SK-N-SH treated with all-trans-retinoic acid at 6 μM for 48 hours (cell line): ENCODE data around the gene CASQ2.

Source experiments
- ATAC-seq: fragments of 200-7000 bp; cut with Tn5 transposase; 3 replicates; pipeline ENCODE4 v1.9.1; 2020; ENCODE audit warnings: mild to moderate bottlenecking, moderate library complexity
- ARNTL ChIP-seq: fragments of 450-650 bp; formaldehyde crosslinking; IDR thresholded peaks from 2 replicates; pipeline ENCODE4 v1.5.0; 2020; ENCODE audit warnings: low read depth, mild to moderate bottlenecking, moderate library complexity, borderline replicate concordance
- BACH2 ChIP-seq: fragments of 250-450 bp; sonication (Bioruptor Pico); IDR thresholded peaks from 2 replicates; pipeline ENCODE4 v1.9.0; 2021; ENCODE audit warnings: mild to moderate bottlenecking, borderline replicate concordance
- CSDC2 ChIP-seq: fragments of 250-450 bp; sonication (Bioruptor Pico); IDR thresholded peaks from 2 replicates; pipeline ENCODE4 v1.5.0; 2020; ENCODE audit warnings: mild to moderate bottlenecking, moderate library complexity
- ESRRG ChIP-seq: fragments of 250-450 bp; sonication (Bioruptor Pico); IDR thresholded peaks from 2 replicates; pipeline ENCODE4 v1.6.1; 2021; ENCODE audit warnings: mild to moderate bottlenecking
- GLIS3 ChIP-seq: fragments of 250-450 bp; sonication (Bioruptor Pico); IDR thresholded peaks from 2 replicates; pipeline ENCODE4 v1.5.0; 2020; ENCODE audit warnings: mild to moderate bottlenecking, moderate library complexity
- ISL1 ChIP-seq: fragments of 250-450 bp; sonication (Bioruptor Pico); IDR thresholded peaks from 2 replicates; pipeline ENCODE4 v2.1.2; 2022; ENCODE audit warnings: mild to moderate bottlenecking, moderate library complexity
- OSR1 ChIP-seq: fragments of 250-450 bp; sonication (Bioruptor Pico); IDR thresholded peaks from 2 replicates; pipeline ENCODE4 v1.8.0; 2022; ENCODE audit warnings: moderate library complexity, mild to moderate bottlenecking, inconsistent platforms
- PPARA ChIP-seq: fragments of 250-450 bp; sonication (Bioruptor Pico); IDR thresholded peaks from 2 replicates; pipeline ENCODE4 v1.5.0; 2020; ENCODE audit warnings: mild to moderate bottlenecking, borderline replicate concordance
- TCF4 ChIP-seq: fragments of 250-450 bp; sonication (Bioruptor Pico); IDR thresholded peaks from 2 replicates; pipeline ENCODE4 v1.8.0; 2021; ENCODE audit warnings: mild to moderate bottlenecking, moderate library complexity, borderline replicate concordance
- TOX ChIP-seq: fragments of 250-450 bp; sonication (Bioruptor Pico); IDR thresholded peaks from 2 replicates; pipeline ENCODE4 v1.8.0; 2021; ENCODE audit warnings: mild to moderate bottlenecking, moderate library complexity, borderline replicate concordance
- ZC3H10 ChIP-seq: fragments of 250-450 bp; sonication (Bioruptor Pico); IDR thresholded peaks from 2 replicates; pipeline ENCODE4 v1.5.1; 2021; ENCODE audit warnings: mild to moderate bottlenecking, moderate library complexity
- ZFP3 ChIP-seq: fragments of 250-450 bp; sonication (Bioruptor Pico); IDR thresholded peaks from 2 replicates; pipeline ENCODE4 v1.5.0; 2020; ENCODE audit warnings: mild to moderate bottlenecking, moderate library complexity
- ZFP30 ChIP-seq: fragments of 450-650 bp; formaldehyde crosslinking; IDR thresholded peaks from 2 replicates; pipeline ENCODE4 v1.5.0; 2022; ENCODE audit warnings: mild to moderate bottlenecking, moderate library complexity
- ZNF565 ChIP-seq: fragments of 450-650 bp; formaldehyde crosslinking; conservative IDR thresholded peaks from 2 replicates; pipeline ENCODE4 v1.5.0; 2020; ENCODE audit warnings: low read depth, mild to moderate bottlenecking, moderate library complexity
- ZNF70 ChIP-seq: fragments of 450-650 bp; formaldehyde crosslinking; IDR thresholded peaks from 2 replicates; pipeline ENCODE4 v1.5.0; 2020; ENCODE audit warnings: mild to moderate bottlenecking, moderate library complexity
- ZNF8 ChIP-seq: fragments of 450-650 bp; formaldehyde crosslinking; IDR thresholded peaks from 2 replicates; pipeline ENCODE4 v1.5.0; 2020; ENCODE audit warnings: mild to moderate bottlenecking, moderate library complexity
- TF ChIP-seq, protein P1 (sequence below): fragments of 250-450 bp; sonication (Bioruptor Pico); IDR thresholded peaks from 2 replicates; pipeline ENCODE4 v1.5.1; 2020; ENCODE audit warnings: low read depth, mild to moderate bottlenecking, moderate library complexity
- TF ChIP-seq, protein P2 (sequence below): fragments of 250-450 bp; sonication (Bioruptor Pico); IDR thresholded peaks from 2 replicates; pipeline ENCODE4 v1.5.1; 2021; ENCODE audit warnings: mild to moderate bottlenecking, moderate library complexity
- TF ChIP-seq, protein P3 (sequence below): fragments of 250-450 bp; sonication (Bioruptor Pico); IDR thresholded peaks from 2 replicates; pipeline ENCODE4 v1.8.0; 2021; ENCODE audit warnings: low read depth, mild to moderate bottlenecking, moderate library complexity, borderline replicate concordance
- TF ChIP-seq, protein P4 (sequence below): fragments of 250-450 bp; sonication (Bioruptor Pico); IDR thresholded peaks from 2 replicates; pipeline ENCODE4 v1.5.0; 2020; ENCODE audit warnings: mild to moderate bottlenecking, moderate library complexity

The CASQ2 gene

DNA sequence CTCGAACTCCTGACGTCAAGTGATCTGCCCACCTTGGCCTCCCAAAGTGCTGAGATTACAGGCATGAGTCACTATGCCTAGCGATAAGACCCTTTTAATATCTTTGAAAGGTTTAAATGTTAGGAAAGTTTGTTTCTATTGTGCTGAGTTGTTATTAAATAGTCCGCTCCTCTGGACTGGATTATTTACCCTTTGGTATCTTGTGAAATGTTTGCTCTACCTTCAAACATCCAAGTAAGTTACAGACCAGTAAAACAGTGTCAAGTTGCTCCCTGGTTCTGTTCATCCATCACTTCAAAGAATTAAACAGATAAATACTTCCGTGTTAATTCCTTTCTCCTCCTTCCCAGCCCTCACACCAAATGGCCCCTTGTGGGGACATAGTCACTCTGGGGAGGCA is 44.8 kb downstream of the CASQ2 start:
- no peak for ATAC-seq
- TF ChIP-seq, protein P1, sequence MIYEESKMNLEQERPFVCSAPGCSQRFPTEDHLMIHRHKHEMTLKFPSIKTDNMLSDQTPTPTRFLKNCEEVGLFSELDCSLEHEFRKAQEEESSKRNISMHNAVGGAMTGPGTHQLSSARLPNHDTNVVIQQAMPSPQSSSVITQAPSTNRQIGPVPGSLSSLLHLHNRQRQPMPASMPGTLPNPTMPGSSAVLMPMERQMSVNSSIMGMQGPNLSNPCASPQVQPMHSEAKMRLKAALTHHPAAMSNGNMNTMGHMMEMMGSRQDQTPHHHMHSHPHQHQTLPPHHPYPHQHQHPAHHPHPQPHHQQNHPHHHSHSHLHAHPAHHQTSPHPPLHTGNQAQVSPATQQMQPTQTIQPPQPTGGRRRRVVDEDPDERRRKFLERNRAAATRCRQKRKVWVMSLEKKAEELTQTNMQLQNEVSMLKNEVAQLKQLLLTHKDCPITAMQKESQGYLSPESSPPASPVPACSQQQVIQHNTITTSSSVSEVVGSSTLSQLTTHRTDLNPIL (CRISPR knock-in tag) = no peak
- TF ChIP-seq BACH2 (CRISPR knock-in tag) = no peak
- no peak for TF ChIP-seq TCF4 (CRISPR knock-in tag)
- TF ChIP-seq ESRRG (CRISPR knock-in tag) = no peak
- no peak for TF ChIP-seq ZNF70 (CRISPR knock-in tag)

DNA sequence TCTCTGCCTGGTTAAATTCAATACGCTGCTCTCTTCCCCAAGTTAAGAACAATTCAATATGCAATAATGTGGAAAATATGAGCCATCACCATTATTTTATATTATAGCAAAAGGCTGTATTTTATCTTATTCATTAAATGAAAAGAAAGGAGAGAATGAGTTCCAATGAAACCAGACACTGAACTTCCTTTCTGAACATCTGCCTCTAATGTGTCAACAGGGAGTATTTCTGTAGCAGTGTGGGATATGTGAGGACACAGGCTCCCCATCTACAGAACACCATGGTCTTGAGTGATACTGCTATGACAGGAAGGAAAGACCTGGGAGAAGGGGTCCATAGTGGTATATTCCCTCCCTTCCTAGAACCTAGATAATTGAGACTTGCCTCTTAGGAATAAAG is 46.3 kb downstream of the CASQ2 start:
- no peak for ATAC-seq

DNA sequence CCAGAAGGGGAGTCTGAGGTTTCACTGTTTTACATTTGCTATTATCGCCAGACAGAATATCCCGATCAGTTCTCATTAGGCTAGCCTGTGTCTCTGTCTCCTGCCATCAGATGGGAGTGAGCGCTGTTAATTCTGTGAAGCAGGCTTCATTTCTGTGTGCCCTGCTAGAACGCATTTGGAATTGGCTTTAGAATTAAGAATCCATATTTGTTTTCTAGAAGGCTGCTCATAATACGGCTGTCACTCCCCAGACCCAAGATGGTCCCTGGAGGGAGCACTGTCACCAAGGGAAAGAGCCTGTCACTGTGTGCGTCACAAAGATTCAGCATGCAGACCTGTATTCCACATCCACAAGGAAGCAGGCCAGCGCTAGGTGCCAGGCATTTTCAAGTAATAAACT is 49.2 kb downstream of the CASQ2 start:
- ATAC-seq = no peak

More for the DNA sequence above, 46.3 kb downstream of the CASQ2 start:
- TF ChIP-seq ZNF70 (CRISPR knock-in tag) (no peak), ZNF565 (CRISPR knock-in tag) (no peak), ISL1 (CRISPR knock-in tag) (no peak), ZNF8 (CRISPR knock-in tag) (no peak), ZFP30 (CRISPR knock-in tag) (no peak), TOX (CRISPR knock-in tag) (no peak), ARNTL (no peak)
- TF ChIP-seq, protein P1 (CRISPR knock-in tag) = no peak
- TF ChIP-seq, protein P2, sequence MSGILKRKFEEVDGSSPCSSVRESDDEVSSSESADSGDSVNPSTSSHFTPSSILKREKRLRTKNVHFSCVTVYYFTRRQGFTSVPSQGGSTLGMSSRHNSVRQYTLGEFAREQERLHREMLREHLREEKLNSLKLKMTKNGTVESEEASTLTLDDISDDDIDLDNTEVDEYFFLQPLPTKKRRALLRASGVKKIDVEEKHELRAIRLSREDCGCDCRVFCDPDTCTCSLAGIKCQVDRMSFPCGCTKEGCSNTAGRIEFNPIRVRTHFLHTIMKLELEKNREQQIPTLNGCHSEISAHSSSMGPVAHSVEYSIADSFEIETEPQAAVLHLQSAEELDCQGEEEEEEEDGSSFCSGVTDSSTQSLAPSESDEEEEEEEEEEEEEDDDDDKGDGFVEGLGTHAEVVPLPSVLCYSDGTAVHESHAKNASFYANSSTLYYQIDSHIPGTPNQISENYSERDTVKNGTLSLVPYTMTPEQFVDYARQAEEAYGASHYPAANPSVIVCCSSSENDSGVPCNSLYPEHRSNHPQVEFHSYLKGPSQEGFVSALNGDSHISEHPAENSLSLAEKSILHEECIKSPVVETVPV (CRISPR knock-in tag) = no peak
- TF ChIP-seq, protein P3, sequence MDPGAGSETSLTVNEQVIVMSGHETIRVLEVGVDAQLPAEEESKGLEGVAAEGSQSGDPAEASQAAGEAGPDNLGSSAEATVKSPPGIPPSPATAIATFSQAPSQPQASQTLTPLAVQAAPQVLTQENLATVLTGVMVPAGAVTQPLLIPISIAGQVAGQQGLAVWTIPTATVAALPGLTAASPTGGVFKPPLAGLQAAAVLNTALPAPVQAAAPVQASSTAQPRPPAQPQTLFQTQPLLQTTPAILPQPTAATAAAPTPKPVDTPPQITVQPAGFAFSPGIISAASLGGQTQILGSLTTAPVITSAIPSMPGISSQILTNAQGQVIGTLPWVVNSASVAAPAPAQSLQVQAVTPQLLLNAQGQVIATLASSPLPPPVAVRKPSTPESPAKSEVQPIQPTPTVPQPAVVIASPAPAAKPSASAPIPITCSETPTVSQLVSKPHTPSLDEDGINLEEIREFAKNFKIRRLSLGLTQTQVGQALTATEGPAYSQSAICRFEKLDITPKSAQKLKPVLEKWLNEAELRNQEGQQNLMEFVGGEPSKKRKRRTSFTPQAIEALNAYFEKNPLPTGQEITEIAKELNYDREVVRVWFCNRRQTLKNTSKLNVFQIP (CRISPR knock-in tag) = no peak

More for the DNA sequence above, 49.2 kb downstream of the CASQ2 start:
- TF ChIP-seq ZC3H10 = no peak
- no peak for TF ChIP-seq CSDC2 (CRISPR knock-in tag)
- TF ChIP-seq, protein P4, sequence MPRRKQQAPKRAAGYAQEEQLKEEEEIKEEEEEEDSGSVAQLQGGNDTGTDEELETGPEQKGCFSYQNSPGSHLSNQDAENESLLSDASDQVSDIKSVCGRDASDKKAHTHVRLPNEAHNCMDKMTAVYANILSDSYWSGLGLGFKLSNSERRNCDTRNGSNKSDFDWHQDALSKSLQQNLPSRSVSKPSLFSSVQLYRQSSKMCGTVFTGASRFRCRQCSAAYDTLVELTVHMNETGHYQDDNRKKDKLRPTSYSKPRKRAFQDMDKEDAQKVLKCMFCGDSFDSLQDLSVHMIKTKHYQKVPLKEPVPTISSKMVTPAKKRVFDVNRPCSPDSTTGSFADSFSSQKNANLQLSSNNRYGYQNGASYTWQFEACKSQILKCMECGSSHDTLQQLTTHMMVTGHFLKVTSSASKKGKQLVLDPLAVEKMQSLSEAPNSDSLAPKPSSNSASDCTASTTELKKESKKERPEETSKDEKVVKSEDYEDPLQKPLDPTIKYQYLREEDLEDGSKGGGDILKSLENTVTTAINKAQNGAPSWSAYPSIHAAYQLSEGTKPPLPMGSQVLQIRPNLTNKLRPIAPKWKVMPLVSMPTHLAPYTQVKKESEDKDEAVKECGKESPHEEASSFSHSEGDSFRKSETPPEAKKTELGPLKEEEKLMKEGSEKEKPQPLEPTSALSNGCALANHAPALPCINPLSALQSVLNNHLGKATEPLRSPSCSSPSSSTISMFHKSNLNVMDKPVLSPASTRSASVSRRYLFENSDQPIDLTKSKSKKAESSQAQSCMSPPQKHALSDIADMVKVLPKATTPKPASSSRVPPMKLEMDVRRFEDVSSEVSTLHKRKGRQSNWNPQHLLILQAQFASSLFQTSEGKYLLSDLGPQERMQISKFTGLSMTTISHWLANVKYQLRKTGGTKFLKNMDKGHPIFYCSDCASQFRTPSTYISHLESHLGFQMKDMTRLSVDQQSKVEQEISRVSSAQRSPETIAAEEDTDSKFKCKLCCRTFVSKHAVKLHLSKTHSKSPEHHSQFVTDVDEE = no peak
- TF ChIP-seq, protein P2 (CRISPR knock-in tag) = no peak
- TF ChIP-seq OSR1 (CRISPR knock-in tag) = no peak
- TF ChIP-seq ESRRG (CRISPR knock-in tag) = no peak
- TF ChIP-seq, protein P3 (CRISPR knock-in tag) = no peak
- TF ChIP-seq ZNF565 (CRISPR knock-in tag) = no peak
- no peak for TF ChIP-seq ZFP30 (CRISPR knock-in tag)
- TF ChIP-seq ARNTL = no peak
- TF ChIP-seq TCF4 (CRISPR knock-in tag) = no peak
- TF ChIP-seq ZFP3 = no peak
- no peak for TF ChIP-seq PPARA (CRISPR knock-in tag)
- no peak for TF ChIP-seq TOX (CRISPR knock-in tag)
- no peak for TF ChIP-seq ZNF70 (CRISPR knock-in tag)
- TF ChIP-seq, protein P1 (CRISPR knock-in tag) = no peak
- no peak for TF ChIP-seq BACH2 (CRISPR knock-in tag)
- TF ChIP-seq GLIS3 (CRISPR knock-in tag) = no peak
- TF ChIP-seq, all 23 proteins: peak for 0
